T-helper 9 cell (primary cell): Measurements from ENCODE around the gene EDIL3.
"Not testable (repeated sequence)": the region's sequence is repeated elsewhere in the genome, so short reads cannot be mapped to it uniquely, and the experiment has no call there.

Source experiments
- DNase-seq: peaks from one replicate; pipeline ENCODE4 v3.0.0-alpha.2; 2020

Gene EDIL3

GRCh38 chr5:84297641-84298040, 87.0 kb downstream of the EDIL3 start:
- not testable (repeated sequence) for DNase-seq

GRCh38 chr5:84292788-84293653, 91.7 kb downstream of the EDIL3 start:
- DNase-seq, result no peak

GRCh38 chr5:84292000-84292642, 92.6 kb downstream of the EDIL3 start:
- no peak for DNase-seq

- no peak for DNase-seq
Measured at GRCh38 chr5:84290673-84291072, 94.0 kb downstream of the EDIL3 start.

DNA sequence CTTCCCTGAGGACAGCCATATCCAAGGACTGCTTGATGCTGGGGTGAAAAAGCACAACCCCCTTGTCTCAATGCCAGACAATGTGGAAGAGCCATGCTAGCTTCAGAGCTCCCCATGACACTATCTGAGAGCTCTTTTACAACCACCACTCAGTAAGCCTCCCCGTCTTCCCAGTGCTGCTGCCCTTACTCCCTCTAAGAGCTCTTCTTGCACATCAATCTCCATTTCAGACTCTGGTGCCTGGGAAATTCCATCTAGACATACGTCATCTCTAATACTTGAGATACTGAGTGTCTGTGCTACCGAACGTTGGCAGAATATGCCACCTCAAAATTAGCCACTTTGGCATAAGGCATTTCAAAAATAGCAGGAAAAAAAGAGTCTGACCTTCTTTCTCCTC, 94.5 kb downstream of the EDIL3 start:
- DNase-seq, result no peak

DNA sequence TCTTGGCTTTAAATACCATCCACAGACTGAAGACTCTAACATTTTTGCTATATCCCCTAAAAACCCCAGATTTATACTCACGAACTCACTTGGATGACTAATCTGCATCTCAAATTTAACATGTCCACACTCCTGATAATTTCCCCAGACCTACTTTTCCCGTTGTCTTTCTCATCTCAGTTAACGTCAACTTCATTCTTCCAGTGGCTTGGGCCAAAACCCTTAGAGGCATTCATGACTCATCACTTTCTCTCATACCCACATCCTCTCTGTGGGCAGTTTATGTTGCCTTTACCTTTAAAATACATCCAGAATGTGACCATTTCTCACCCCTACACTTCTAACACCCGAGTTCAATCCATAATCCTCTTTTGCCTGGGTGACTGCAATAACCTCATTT, 96.7 kb downstream of the EDIL3 start:
- no peak for DNase-seq

DNA sequence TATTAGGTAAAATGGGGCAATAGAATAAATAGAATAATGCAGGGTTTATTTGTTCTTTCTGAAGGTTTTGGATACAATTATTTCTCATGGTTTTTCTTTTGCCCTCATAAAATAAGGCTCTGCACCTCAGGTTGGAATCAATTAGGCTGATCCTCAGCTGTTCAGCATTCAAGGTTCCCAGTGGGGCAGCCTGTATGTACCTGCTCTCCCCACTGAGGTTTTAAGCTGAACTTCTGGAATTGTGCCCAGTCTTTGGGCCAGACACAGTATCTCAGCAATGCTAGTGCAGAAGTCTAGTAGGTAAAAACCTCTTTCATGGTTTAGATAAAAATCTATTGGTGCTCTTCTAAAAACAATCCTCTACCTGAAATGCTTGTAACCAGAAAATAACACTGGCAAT, 98.0 kb downstream of the EDIL3 start:
- DNase-seq, result no peak

DNA sequence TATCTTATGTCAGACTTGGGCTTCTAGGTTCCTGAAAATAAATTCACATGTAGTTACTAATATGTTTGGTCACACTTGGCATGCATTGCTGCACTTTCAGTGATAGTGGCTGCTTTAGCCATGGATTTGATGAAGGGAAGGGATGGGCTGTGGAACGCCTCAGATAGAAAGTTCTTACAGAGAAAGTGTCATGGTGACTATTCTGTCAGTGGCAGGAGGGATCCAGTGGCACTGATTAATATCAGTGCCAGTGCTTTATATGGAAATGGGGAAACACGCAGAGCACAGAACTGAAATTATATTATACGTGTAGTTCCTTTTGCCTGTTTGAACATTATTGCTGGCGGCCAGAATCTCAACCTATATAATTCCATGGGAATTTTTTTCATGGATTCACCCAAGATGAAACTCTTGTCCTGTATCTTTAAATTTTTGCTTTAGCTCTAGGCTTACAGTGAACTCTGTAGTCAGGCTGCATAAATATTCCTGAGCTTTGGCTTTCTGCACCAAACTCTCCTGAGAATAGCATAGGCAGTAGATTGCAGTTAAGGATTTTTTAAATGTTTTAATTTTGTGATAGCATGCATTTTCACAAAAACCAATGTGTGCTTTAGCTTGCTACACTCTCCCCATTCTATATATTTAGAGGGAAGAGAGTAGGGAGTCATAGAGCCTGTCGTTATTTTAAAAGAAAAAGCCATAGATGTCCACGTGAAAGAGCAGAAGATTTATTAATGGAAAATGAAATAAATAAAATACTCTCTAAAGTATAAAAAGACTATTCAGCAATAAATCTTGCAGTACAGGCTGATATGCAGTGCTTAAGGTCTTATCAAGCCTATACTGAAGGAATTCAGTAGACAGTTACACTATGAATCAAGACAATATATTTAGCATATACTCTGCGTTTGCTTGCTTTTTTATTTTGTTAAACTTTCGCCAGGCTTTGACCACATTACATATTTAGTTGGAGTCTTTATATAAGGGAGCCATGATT, 98.7 kb downstream of the EDIL3 start:
- no peak for DNase-seq

GRCh38 chr5:84281383-84281782, 103.3 kb downstream of the EDIL3 start:
- DNase-seq, result no peak

DNA sequence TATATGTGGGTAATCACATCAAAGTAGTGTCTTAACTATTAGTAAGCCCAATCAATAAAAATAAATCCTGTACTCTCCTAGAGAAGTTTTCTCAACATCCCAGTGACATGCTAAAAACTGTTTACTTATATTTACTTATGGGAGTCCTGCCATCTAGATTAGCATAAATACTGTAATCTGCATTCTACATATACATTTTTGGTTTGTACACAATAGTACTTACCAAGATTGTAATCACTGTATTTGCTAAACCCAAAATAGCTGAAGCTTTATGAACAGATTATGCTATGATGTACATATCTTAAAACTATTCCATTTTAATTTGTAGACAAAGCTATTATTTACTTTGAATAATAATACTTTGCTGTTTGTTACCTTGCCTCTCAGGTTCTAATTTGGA, 105.4 kb downstream of the EDIL3 start:
- DNase-seq, result no peak

DNA sequence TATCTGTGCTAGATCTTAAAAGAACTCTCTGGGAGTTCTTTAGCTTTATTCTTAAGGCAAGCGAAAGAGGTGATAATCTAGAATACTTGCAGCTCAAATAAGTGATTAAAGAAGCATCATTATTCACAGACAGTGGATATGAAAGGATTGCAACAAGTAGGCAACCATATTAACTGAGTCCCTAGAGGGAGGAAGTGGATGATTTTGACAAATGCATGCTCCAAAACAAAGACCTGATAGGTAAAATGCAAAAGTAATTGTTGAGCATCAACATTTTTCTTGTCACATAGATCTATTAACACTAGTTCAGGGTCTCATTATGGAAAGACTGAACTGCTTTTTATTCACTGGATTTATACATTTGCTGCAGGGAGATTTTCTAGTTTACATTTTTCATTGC, 109.1 kb downstream of the EDIL3 start:
- no peak for DNase-seq

DNA sequence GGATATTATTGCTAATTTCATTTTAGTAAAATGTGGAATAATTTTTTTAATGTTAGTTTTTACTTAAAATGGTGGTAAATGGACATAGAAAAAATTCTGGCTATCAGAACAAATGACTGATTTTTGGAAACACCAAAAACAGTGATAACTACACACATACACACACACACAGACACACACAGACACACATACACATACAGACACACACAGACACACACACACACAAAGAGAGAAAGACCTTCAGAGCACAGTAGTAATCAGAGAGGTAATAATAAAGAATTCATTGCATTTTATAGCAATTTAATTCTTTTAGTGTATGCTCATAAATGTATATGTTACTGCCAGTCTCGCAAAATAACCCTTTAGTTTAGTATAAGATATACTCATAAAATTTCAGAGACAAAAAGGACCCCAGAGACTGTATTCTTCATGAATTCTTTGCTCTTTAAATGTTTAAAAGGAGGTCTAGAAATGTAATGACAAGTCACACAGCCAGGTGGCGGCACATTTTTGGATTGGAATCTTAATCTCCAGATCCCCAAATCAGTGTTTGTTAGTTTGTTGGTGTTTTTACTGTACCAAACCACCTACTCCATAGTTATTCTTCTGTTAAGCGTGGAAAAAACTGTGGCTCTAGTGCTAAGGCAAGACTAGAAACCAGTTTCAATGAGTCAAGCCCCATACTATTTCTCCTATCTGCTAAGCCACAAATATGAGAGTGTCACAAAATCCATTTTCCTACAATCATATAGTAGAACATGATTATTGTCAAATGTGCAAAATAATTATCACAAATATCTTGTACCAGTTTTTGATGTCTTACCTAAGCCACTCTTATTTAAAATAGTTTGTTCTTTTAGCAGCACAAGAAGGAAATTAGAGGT, 109.9 kb downstream of the EDIL3 start:
- no peak for DNase-seq

DNA sequence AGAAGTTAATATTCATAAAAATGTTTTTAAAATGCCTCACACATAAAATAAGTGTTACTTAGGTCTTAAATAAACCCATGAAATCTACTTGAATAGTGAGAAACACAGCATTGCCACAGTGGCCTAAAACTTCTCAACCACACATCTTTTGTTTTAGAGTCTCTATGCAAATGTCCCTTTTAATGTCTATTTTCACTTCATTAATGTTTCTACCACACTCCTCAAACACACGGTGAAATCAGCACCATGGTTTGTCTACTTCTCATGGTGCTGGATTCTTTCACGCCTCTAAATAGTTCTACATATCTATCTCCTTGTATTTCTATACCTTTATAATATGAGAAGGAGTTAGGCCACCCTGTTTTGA, 111.2 kb downstream of the EDIL3 start:
- DNase-seq, result no peak

- no peak for DNase-seq
Measured at GRCh38 chr5:84272771-84273516, 111.7 kb downstream of the EDIL3 start.

- no peak for DNase-seq
Measured at GRCh38 chr5:84265739-84266550, 118.7 kb downstream of the EDIL3 start.

DNA sequence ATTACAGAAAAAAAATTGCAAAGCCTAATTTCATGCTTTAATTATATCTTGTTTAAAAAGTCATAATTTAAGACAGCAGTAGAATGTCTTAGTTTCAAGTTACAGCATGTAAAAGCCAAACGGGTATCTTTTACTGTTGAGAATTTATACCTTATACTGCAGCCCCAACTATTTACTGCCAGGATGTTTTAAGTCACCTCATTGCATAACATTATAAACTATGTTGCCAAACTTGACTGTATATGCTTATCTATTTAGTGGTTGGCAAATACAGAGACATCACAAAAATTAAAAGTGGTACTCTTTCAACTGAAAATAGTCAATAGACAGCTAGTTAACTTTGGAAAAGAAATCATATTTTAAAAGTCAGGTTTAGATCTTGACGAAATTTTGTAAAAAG, 119.5 kb downstream of the EDIL3 start:
- no peak for DNase-seq

DNA sequence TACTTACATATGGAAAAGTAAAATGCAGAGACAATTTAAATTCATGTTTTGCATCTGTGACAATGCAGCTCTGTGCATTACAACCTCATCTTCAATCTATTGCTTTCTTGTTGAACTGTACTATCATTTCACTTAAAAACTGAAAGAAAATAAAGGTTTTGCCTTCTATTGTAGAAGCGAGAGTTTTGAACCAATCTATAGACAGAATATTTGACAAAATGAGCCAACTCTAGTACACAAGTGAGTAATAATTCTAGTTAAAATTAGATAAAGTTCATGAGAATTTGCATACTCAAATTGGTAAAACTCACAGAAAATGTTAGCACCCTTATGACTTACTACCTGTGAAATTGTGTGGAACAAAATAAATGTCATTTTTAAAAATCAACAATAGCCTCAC, 123.7 kb downstream of the EDIL3 start:
- no peak for DNase-seq

DNA sequence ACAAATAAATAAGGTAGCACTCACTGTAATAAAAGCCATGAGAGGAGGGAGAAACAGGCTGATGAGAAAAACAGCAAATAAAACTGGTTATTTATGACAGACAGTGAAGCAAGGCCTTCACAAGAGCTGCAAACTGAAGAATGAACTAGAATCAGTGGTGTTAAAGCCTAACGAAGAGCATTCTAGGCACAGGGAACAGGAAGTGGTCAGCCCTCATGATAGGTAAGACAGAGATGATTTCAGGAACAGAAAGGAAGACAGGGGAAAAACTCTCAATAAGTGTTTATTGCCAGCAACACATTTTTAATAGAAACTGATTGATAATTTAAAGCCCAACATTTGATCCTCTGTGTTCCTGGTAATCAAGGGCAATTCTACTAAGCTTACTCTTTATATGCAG, 124.5 kb downstream of the EDIL3 start:
- DNase-seq, result no peak

- DNase-seq, result no peak
Measured at GRCh38 chr5:84259283-84260045, 125.2 kb downstream of the EDIL3 start.

DNA sequence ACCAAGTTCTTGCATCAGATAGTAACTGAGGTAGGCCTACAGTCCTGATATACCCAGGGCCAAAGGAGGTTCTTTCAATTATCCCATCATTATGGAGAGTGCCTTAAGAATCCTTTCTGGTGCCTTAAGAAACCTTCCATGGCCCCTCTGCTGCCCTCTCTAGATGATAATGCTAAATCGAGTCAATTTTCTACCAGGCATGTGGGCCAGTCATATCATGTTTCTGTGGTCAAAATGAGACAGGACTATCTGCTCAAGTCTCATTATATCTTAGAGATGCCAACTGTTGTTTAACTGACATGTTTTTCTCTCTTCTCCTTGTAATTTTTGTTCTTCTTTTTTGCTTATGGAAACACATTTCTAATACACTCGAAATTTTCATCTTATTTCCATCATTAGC, 127.6 kb downstream of the EDIL3 start:
- no peak for DNase-seq
